Heart left ventricle (tissue), 13 donors: Measurements from ENCODE around the gene RAC3.

Experiments used
- POLR2A ChIP-seq, 2 donors: fragments of 450-650 bp; IDR thresholded peaks; one replicate each; pipeline ENCODE4 v1.6.1; 2017; ENCODE audit warnings: antibody characterized with exemption in 2 of 2, mild to moderate bottlenecking in 2 of 2, moderate library complexity in 2 of 2
- TF ChIP-seq, protein P1 (sequence below), 12 donors: fragments of 200-600 bp; sonication (generic) in 4 of 12; IDR thresholded peaks; one replicate each; pipeline versions ENCODE4 v1.5.0 to v1.8.0; 2018 to 2022; ENCODE audit warnings: antibody characterized with exemption in 12 of 12, mild to moderate bottlenecking in 5 of 12
- donor health status: ischemic (EF 13 %, LVEDD 7.1; RV severe dilation, severe dysfunction).
- donor health status: DM: no; HTN: yes; CAD: no.
- donor health status: DM: no; HTN: no; CAD: no.
- donor health status: ischemic (EF 25% LVEDD 6.9; RV normal size, moderate dysfunction).
- donor health status: ischemic (EF 25% LVEDD 5.7; RV mildly dilated, moderate dysfunction).
- donor health status: ischemic (EF 35%, LVEDD 5.7; RV mildly dilated, moderate dysfunction).
- donor health status: nonischemic (EF 11% LVEDD 7.7; RV severe dilation, severe dysfunction).
- donor health status: DM: yes; HTN: yes; CAD: no.
- donor health status: PGD.
- donor health status: ischemic (EF 29% LVEDD 5.4; RV normal size, mild dysfunction).
- donor health status: nonischemic (EF 23%, LVEDD 6.1; RV moderate dilation, normal function).

DNA sequence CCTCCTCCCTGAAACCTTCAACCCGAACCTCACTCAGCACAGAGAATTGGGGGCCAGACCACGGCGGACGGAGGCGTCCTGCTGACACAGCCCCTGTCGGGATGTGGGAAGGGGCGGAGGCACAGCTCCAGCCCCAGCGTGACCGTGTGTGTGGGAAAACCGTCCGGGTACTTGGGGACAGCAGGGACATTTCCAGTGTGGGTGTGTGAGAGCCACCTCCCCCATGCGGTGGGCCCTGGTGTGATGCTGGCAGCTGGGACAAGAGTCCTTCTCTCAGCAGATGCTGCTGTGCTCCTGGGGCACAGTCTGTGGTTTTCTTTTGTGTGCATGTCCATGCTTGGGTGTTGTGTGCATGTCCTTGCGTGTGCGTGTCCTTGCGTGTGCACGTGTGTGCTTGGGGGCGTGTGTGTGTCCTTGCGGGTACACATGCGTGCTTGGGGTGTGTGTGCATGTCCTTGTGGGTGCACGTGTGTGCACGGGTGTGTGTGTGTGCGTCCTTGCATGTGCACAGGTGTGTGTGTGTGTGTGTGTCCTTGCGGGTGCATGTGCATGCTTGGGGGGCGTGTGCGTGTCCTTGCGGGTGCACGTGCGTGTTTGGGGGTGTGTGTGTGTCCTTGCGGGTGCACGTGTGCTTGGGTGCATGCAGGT lies 25.7 kb upstream of the RAC3 start:
- TF ChIP-seq, protein P1, sequence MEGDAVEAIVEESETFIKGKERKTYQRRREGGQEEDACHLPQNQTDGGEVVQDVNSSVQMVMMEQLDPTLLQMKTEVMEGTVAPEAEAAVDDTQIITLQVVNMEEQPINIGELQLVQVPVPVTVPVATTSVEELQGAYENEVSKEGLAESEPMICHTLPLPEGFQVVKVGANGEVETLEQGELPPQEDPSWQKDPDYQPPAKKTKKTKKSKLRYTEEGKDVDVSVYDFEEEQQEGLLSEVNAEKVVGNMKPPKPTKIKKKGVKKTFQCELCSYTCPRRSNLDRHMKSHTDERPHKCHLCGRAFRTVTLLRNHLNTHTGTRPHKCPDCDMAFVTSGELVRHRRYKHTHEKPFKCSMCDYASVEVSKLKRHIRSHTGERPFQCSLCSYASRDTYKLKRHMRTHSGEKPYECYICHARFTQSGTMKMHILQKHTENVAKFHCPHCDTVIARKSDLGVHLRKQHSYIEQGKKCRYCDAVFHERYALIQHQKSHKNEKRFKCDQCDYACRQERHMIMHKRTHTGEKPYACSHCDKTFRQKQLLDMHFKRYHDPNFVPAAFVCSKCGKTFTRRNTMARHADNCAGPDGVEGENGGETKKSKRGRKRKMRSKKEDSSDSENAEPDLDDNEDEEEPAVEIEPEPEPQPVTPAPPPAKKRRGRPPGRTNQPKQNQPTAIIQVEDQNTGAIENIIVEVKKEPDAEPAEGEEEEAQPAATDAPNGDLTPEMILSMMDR (IDR thresholded peaks at IDR 0.05) = no peak
- TF ChIP-seq POLR2A (IDR thresholded peaks at IDR 0.05) = no peak
